SK-N-SH (cell line): Measurements from ENCODE around the gene PIGL. TPM values are rescaled to one million over a fixed set of nuclear protein-coding genes. Genes with fewer than 3 reads are reported as not detected.

Experiments used
- CTCF ChIA-PET: fragments of 300-600, 350-600 bp; formaldehyde crosslinking; extraction: SDS; loops from one replicate; lab custom pipeline; 2021; lab: Yijun Ruan, JAX
- POLR2A ChIA-PET: fragments of 350-600 bp; sonication (Branson Sonifier 250); formaldehyde crosslinking; extraction: SDS; loops from one replicate; lab custom pipeline; 2020; ENCODE audit warnings: antibody characterized with exemption, inconsistent platforms; lab: Yijun Ruan, JAX
- DNase-seq: peaks from one replicate; pipeline ENCODE4 v3.0.0; 2012
- H2AFZ ChIP-seq: fragments of 200-600 bp; sonication (generic); 2 replicates; pipeline ENCODE4 v1.8.1; 2016; ENCODE audit warnings: antibody characterized with exemption, mild to moderate bottlenecking, low read depth
- H3F3A ChIP-seq: fragments of 200-600 bp; sonication (generic); replicated peaks from 2 replicates; pipeline ENCODE3; 2016; ENCODE audit warnings: antibody characterized with exemption, mild to moderate bottlenecking; ENCODE audit not compliant: insufficient read depth
- H3K27ac ChIP-seq, 2 experiments: fragments of 200-500 bp in 1 of 2; fragments of 200-600 bp in 1 of 2; sonication (Bioruptor generic) in 1 of 2; sonication (generic), shearing (Covaris generic) in 1 of 2; 2 replicates each; pipeline versions ENCODE4 v1.5.1 to v1.6.1; 2014 to 2016; ENCODE audit warnings: low read depth in 2 of 2, inconsistent platforms in 1 of 2, low read length in 1 of 2, mild to moderate bottlenecking in 1 of 2, mixed read lengths in 1 of 2
- H3K27me3 ChIP-seq: fragments of 200-600 bp; sonication (generic), shearing (Covaris generic); 2 replicates; pipeline ENCODE4 v1.6.1; 2016; ENCODE audit warnings: mixed run types; ENCODE audit not compliant: insufficient read depth
- H3K36me3 ChIP-seq, 2 experiments: fragments of 200-500 bp in 1 of 2; fragments of 200-600 bp in 1 of 2; sonication (Bioruptor generic) in 1 of 2; sonication (generic) in 1 of 2; replicated peaks in 1 of 2; 2 replicates each; pipeline versions ENCODE3 to v1.5.1; 2014 to 2016; ENCODE audit warnings: low read length in 1 of 2, mild to moderate bottlenecking in 1 of 2; ENCODE audit not compliant: insufficient read depth in 2 of 2, control insufficient read depth in 1 of 2
- H3K4me1 ChIP-seq, 2 experiments: fragments of 200-500 bp in 1 of 2; fragments of 200-600 bp in 1 of 2; sonication (Bioruptor generic) in 1 of 2; sonication (generic), shearing (Covaris generic) in 1 of 2; 2 replicates each; pipeline versions ENCODE4 v1.5.1 to v1.6.1; 2014 to 2016; ENCODE audit warnings: low read depth in 1 of 2, low read length in 1 of 2, mixed run types in 1 of 2; ENCODE audit not compliant: insufficient read depth in 2 of 2, control insufficient read depth in 1 of 2
- H3K4me2 ChIP-seq: fragments of 200-600 bp; sonication (generic), shearing (Covaris generic); 2 replicates; pipeline ENCODE4 v1.6.1; 2017; ENCODE audit warnings: mixed run types
- H3K4me3 ChIP-seq, 2 experiments: fragments of 200-500 bp in 1 of 2; fragments of 200-600 bp in 1 of 2; sonication (Bioruptor generic) in 1 of 2; sonication (generic), shearing (Covaris generic) in 1 of 2; 2 replicates each; pipeline versions ENCODE4 v1.5.1 to v1.8.1; 2014 to 2016; ENCODE audit warnings: low read depth in 2 of 2, inconsistent platforms in 1 of 2, low read length in 1 of 2, mild to moderate bottlenecking in 1 of 2, mixed read lengths in 1 of 2, moderate library complexity in 1 of 2
- H3K79me2 ChIP-seq: fragments of 200-600 bp; sonication (generic); 2 replicates; pipeline ENCODE4 v1.8.1; 2017; ENCODE audit warnings: mild to moderate bottlenecking; ENCODE audit not compliant: insufficient read depth
- H3K9ac ChIP-seq: fragments of 200-600 bp; sonication (generic); 2 replicates; pipeline ENCODE4 v1.6.1; 2017; ENCODE audit warnings: mixed run types
- H3K9me2 ChIP-seq: fragments of 200-600 bp; sonication (generic); 2 replicates; pipeline ENCODE4 v1.6.1; 2017; ENCODE audit warnings: mixed run types
- H3K9me3 ChIP-seq: fragments of 200-600 bp; sonication (generic); 2 replicates; pipeline ENCODE4 v1.6.1; 2017; ENCODE audit warnings: mixed run types, mild to moderate bottlenecking, moderate library complexity
- H4K20me1 ChIP-seq: fragments of 200-600 bp; sonication (generic); 2 replicates; pipeline ENCODE4 v1.6.1; 2017; ENCODE audit warnings: mild to moderate bottlenecking, mixed run types; ENCODE audit not compliant: insufficient read depth
- FOSL2 ChIP-seq: IDR thresholded peaks from 2 replicates; pipeline ENCODE4 v1.4.0; 2012; ENCODE audit warnings: low read depth, mild to moderate bottlenecking, moderate library complexity, borderline replicate concordance
- GATA2 ChIP-seq: sonication (generic); formaldehyde crosslinking; IDR thresholded peaks from 2 replicates; pipeline ENCODE4 v1.5.0; 2020; ENCODE audit warnings: mild to moderate bottlenecking, missing genetic modification reagents
- NRF1 ChIP-seq: IDR thresholded peaks from 2 replicates; pipeline ENCODE4 v1.6.1; 2012; ENCODE audit warnings: low read depth, mild to moderate bottlenecking, low read length
- WGBS: methylation state at CpG from one replicate; pipeline ENCODE4 v1.1.6; 2017; ENCODE audit warnings: low lambda C conversion rate; 5-methylcytosine and 5-hydroxymethylcytosine counted together
- polyA plus RNA-seq, 3 experiments: library from polyadenylated mRNA; depleted of rRNA; stranded (reverse); fragments of >200 nt; gene quantifications; 2 replicates each; pipeline ENCODE4 v1.2.3, GENCODE V29; 2012
- TF ChIP-seq, protein P1 (sequence below): IDR thresholded peaks from 2 replicates; pipeline ENCODE4 v1.4.0; 2012; ENCODE audit warnings: low read depth, borderline replicate concordance

PIGL gene
- polyA plus RNA-seq, 1 of the 3 experiments (the other 2 are of a cell fraction), result 34.0 TPM

DNA sequence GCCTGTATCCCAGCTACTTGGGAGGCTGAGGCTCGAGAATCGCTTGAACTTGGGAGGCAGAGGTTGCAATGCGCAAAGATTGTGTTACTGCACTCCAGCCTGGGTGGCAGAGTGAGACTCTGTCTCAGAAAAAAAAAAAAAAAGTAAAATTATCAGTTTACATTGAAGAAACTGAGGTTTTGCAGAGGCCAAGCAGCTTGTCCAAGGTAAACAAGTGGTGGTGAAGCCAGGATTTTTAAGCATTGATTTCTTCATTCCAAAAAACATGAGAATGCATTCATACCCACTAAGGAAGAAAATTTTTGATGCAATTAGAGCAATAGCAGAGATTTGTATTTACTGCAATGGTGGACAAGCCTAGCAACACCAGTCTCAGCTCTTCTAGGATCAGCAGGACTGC is 83.5 kb downstream of the PIGL start:
- Histone ChIP-seq H3F3A (no peaks in the 10 kb centered on the region), H3K27me3 (no peaks in the 10 kb centered on the region), H3K36me3 (no peaks in the 10 kb centered on the region), H3K4me3 (no peak overlapping the region), H3K79me2 (no peaks in the 10 kb centered on the region), H4K20me1 (no peaks in the 10 kb centered on the region), H3K9ac (no peak overlapping the region), H3K9me2 (no peaks in the 10 kb centered on the region), H2AFZ (no peak overlapping the region), H3K4me2 (no peak overlapping the region), H3K27ac (no peak overlapping the region), H3K9me3 (no peaks in the 10 kb centered on the region), H3K4me1 (no peaks in the 10 kb centered on the region)
- DNase-seq, result no peak
- ChIA-PET CTCF (interaction anchor here (1.2 to 1.5 kb wide), 3 partner anchors 8 to 63 kb away, joined by 3 to 4 read pairs (median 4); no protein-coding TSS in a partner anchor), POLR2A (interaction anchor here (0.6 kb wide), 1 partner anchor 53 kb away, joined by 3 read pairs; no protein-coding TSS in a partner anchor)
- no peak for TF ChIP-seq NRF1
- TF ChIP-seq, protein P1, sequence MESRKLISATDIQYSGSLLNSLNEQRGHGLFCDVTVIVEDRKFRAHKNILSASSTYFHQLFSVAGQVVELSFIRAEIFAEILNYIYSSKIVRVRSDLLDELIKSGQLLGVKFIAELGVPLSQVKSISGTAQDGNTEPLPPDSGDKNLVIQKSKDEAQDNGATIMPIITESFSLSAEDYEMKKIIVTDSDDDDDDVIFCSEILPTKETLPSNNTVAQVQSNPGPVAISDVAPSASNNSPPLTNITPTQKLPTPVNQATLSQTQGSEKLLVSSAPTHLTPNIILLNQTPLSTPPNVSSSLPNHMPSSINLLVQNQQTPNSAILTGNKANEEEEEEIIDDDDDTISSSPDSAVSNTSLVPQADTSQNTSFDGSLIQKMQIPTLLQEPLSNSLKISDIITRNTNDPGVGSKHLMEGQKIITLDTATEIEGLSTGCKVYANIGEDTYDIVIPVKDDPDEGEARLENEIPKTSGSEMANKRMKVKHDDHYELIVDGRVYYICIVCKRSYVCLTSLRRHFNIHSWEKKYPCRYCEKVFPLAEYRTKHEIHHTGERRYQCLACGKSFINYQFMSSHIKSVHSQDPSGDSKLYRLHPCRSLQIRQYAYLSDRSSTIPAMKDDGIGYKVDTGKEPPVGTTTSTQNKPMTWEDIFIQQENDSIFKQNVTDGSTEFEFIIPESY, result no peak
- no peak for TF ChIP-seq GATA2 (CRISPR knock-in tag)
- 98% methylated on average over 3 of the region's 3 CpGs for WGBS

- CTCF ChIA-PET, result no interaction called here
- TF ChIP-seq FOSL2, result 0 out of 2 replicates have a peak, but pooled peaks have one; percentile 13
- TF ChIP-seq, protein P1, result no peak
- POLR2A ChIA-PET, result no interaction called here
- Histone ChIP-seq H3K36me3 (no peaks in the 10 kb centered on the region), H3K4me3 (no peak overlapping the region), H3K27ac (peak overlapping the region in 1 of 2 experiments; percentile 9; a peak in 1 of 4 replicates), H3K9me3 (no peaks in the 10 kb centered on the region), H3K79me2 (no peaks in the 10 kb centered on the region), H4K20me1 (no peaks in the 10 kb centered on the region), H3K9me2 (no peaks in the 10 kb centered on the region), H3K27me3 (no peaks in the 10 kb centered on the region), H3F3A (no peaks in the 10 kb centered on the region), H3K4me2 (no peak overlapping the region), H3K4me1 (no peaks in the 10 kb centered on the region; a peak in 1 of 4 replicates), H2AFZ (no peak overlapping the region), H3K9ac (no peak overlapping the region)
- WGBS, result 93% methylated on average over 13 of the region's 13 CpGs
- no peak for DNase-seq
Measured at GRCh38 chr17:16301963-16302855, 85.2 kb downstream of the PIGL start.
